C4-2B (cell line): ENCODE measurements around the gene NAPB.

Experiments
- H3K27ac ChIP-seq: fragments of 450-650 bp; 2 replicates; pipeline ENCODE4 v1.5.1; 2017
- CTCF ChIP-seq: fragments of 450-650 bp; conservative IDR thresholded peaks from 2 replicates; pipeline ENCODE4 v1.5.1; 2017; ENCODE audit warnings: mild to moderate bottlenecking
- ZFX ChIP-seq: fragments of 450-650 bp; IDR thresholded peaks from 2 replicates; pipeline ENCODE4 v1.6.1; 2017

Gene NAPB

GRCh38 chr20:23445596-23446217 is 24.4 kb upstream of the NAPB start:
- no peak overlapping the region for H3K27ac ChIP-seq

GRCh38 chr20:23444859-23445258 is 23.6 kb upstream of the NAPB start:
- H3K27ac ChIP-seq: no peak overlapping the region
- TF ChIP-seq CTCF: no peak
- no peak for TF ChIP-seq ZFX

More at GRCh38 chr20:23445596-23446217, 24.4 kb upstream of the NAPB start:
- TF ChIP-seq ZFX (no peak), CTCF (no peak)

- TF ChIP-seq ZFX: no peak
- no peak for TF ChIP-seq CTCF
- H3K27ac ChIP-seq: no peak overlapping the region
These were observed 21.1 kb upstream of the NAPB start for GRCh38 chr20:23442436-23442835.

- TF ChIP-seq ZFX (no peak), CTCF (peak; percentile 85)
- no peak overlapping the region for H3K27ac ChIP-seq
These were observed 20.6 kb upstream of the NAPB start for GRCh38 chr20:23441850-23442313.

GRCh38 chr20:23440004-23440403 is 18.7 kb upstream of the NAPB start:
- TF ChIP-seq CTCF (no peak), ZFX (no peak)
- no peak overlapping the region for H3K27ac ChIP-seq

- no peak for TF ChIP-seq CTCF
- no peak for TF ChIP-seq ZFX
These were observed 17.4 kb upstream of the NAPB start for GRCh38 chr20:23438661-23439060.

GRCh38 chr20:23437126-23437899 is 16.0 kb upstream of the NAPB start:
- no peak for TF ChIP-seq ZFX
- TF ChIP-seq CTCF: no peak
- H3K27ac ChIP-seq: no peak overlapping the region

More at GRCh38 chr20:23438661-23439060, 17.4 kb upstream of the NAPB start:
- H3K27ac ChIP-seq: no peak overlapping the region
